ENCODE results near the gene MKRN2OS.

GRCh38 chr3:12541625-12542024 lies 3.7 kb downstream of the MKRN2OS start:
- TF ChIP-seq POLR2A (IDR thresholded peaks at IDR 0.05) (no peak), EP300 (IDR thresholded peaks at IDR 0.05) (no peak)
